MM.1S (cell line): ENCODE data around the gene SLC37A1.
A peak's percentile ranks its signal among the peaks of the same experiment; 100 is the strongest.

Experiments used
- DNase-seq: peaks from one replicate; pipeline ENCODE4 v3.0.0-alpha.2; 2015
- H2AFZ ChIP-seq: fragments of 300-600 bp; sonication (generic); 2 replicates; pipeline ENCODE4 v1.6.0; 2016; ENCODE audit warnings: antibody characterized with exemption, low read length
- H3F3A ChIP-seq: fragments of 300-600 bp; sonication (generic); 2 replicates; pipeline ENCODE4 v1.6.1; 2016; ENCODE audit warnings: mild to moderate bottlenecking, antibody characterized with exemption, low read length, moderate library complexity, mixed read lengths; ENCODE audit not compliant: insufficient read depth
- H3K27ac ChIP-seq: fragments of 300-600 bp; sonication (generic); 2 replicates; pipeline ENCODE4 v1.5.1; 2016; ENCODE audit warnings: mild to moderate bottlenecking, low read length
- H3K27me3 ChIP-seq: fragments of 300-600 bp; sonication (generic); replicated peaks from 2 replicates; pipeline ENCODE4 v1.6.0; 2016; ENCODE audit warnings: low read length; ENCODE audit not compliant: insufficient read depth
- H3K36me3 ChIP-seq: fragments of 300-600 bp; sonication (generic); replicated peaks from 2 replicates; pipeline ENCODE4 v1.6.1; 2016; ENCODE audit warnings: mild to moderate bottlenecking, low read length, mixed read lengths; ENCODE audit not compliant: insufficient read depth
- H3K4me1 ChIP-seq: fragments of 300-600 bp; sonication (generic); 2 replicates; pipeline ENCODE4 v1.6.1; 2016; ENCODE audit warnings: low read length, mixed read lengths
- H3K4me2 ChIP-seq: fragments of 300-600 bp; sonication (generic); 2 replicates; pipeline ENCODE4 v1.6.0; 2016; ENCODE audit warnings: low read depth, low read length
- H3K4me3 ChIP-seq: fragments of 300-600 bp; sonication (generic); 2 replicates; pipeline ENCODE4 v1.5.1; 2016; ENCODE audit warnings: low read length, mixed read lengths
- H3K79me2 ChIP-seq: fragments of 300-600 bp; sonication (generic); 2 replicates; pipeline ENCODE4 v1.6.1; 2016; ENCODE audit warnings: mixed run types, low read length, mixed read lengths
- H3K9ac ChIP-seq: fragments of 300-600 bp; sonication (generic); 2 replicates; pipeline ENCODE4 v1.6.1; 2016; ENCODE audit warnings: low read length, mixed read lengths
- H3K9me2 ChIP-seq: fragments of 300-600 bp; sonication (generic); replicated peaks from 2 replicates; pipeline ENCODE4 v1.6.1; 2016; ENCODE audit warnings: mild to moderate bottlenecking, low read length, mixed read lengths; ENCODE audit not compliant: insufficient read depth
- H3K9me3 ChIP-seq: fragments of 300-600 bp; sonication (generic); replicated peaks from 2 replicates; pipeline ENCODE4 v1.6.1; 2016; ENCODE audit warnings: mild to moderate bottlenecking, low read length, mixed read lengths; ENCODE audit not compliant: insufficient read depth
- H4K20me1 ChIP-seq: fragments of 300-600 bp; sonication (generic); 2 replicates; pipeline ENCODE4 v1.6.1; 2016; ENCODE audit warnings: mild to moderate bottlenecking, low read length, moderate library complexity, mixed read lengths; ENCODE audit not compliant: insufficient read depth
- EZH2 ChIP-seq: fragments of 300-600 bp; sonication (generic); optimal IDR thresholded peaks from 2 replicates; pipeline ENCODE3; 2017; ENCODE audit warnings: low read depth, mild to moderate bottlenecking, antibody characterized with exemption, low read length, mixed read lengths
- EZH2phosphoT487 ChIP-seq: fragments of 300-600 bp; sonication (generic); IDR thresholded peaks from 2 replicates; pipeline ENCODE4 v1.6.1; 2018; ENCODE audit warnings: antibody characterized with exemption, low read length
- TF ChIP-seq, protein P1 (sequence below): fragments of 300-600 bp; sonication (generic); IDR thresholded peaks from 2 replicates; pipeline ENCODE4 v1.5.1; 2016; ENCODE audit warnings: antibody characterized with exemption, low read length, mixed read lengths

SLC37A1 gene

DNA sequence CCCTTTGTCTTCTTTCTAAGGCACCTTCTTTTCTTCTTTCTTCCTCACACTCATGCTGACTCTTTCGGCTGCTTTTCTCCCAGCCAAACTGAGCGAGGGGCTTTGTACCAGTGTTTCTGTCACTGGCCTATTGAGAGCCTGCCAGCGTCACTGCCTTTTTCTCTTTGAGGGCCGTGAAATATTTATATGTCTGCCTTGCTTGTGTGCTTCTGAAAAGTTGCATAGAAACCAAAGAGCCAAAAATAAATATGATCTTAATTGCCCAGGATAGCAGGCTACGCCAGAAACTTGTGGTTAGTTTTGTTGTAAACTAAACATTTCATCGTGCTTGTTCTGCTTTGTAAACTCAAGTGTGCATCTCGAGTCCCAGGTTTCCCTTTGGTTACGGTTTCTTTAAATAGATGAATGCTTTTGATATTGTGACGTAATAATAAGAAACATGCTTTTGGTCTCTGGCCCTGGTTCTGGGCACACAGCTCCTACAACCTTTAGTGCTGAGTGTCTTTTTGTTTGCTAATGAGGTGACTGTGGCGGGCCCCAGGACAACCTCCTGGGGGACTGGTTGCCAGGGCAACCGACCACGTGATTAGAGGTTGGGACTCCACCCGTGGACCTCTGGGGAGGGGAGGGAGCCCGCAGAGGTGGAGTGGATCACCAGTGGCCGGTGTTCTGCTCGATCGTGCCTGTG, 10.8 kb downstream of the SLC37A1 start:
- H3K4me3 ChIP-seq = peak overlapping the region; percentile 53
- H3K27me3 ChIP-seq = peaks cover 28% of the 10 kb centered on the region
- peak overlapping the region; percentile 71 for H3K9ac ChIP-seq
- no peaks in the 10 kb centered on the region for H3K79me2 ChIP-seq
- no peaks in the 10 kb centered on the region for H3K9me3 ChIP-seq
- no peaks in the 10 kb centered on the region for H3K9me2 ChIP-seq
- H2AFZ ChIP-seq = peak overlapping the region; percentile 1
- peak overlapping the region; percentile 80 for H3K4me2 ChIP-seq
- H3K36me3 ChIP-seq = no peaks in the 10 kb centered on the region
- H3K4me1 ChIP-seq = peaks cover 56% of the 10 kb centered on the region
- no peaks in the 10 kb centered on the region for H4K20me1 ChIP-seq
- no peak for TF ChIP-seq EZH2phosphoT487
- TF ChIP-seq, protein P1, sequence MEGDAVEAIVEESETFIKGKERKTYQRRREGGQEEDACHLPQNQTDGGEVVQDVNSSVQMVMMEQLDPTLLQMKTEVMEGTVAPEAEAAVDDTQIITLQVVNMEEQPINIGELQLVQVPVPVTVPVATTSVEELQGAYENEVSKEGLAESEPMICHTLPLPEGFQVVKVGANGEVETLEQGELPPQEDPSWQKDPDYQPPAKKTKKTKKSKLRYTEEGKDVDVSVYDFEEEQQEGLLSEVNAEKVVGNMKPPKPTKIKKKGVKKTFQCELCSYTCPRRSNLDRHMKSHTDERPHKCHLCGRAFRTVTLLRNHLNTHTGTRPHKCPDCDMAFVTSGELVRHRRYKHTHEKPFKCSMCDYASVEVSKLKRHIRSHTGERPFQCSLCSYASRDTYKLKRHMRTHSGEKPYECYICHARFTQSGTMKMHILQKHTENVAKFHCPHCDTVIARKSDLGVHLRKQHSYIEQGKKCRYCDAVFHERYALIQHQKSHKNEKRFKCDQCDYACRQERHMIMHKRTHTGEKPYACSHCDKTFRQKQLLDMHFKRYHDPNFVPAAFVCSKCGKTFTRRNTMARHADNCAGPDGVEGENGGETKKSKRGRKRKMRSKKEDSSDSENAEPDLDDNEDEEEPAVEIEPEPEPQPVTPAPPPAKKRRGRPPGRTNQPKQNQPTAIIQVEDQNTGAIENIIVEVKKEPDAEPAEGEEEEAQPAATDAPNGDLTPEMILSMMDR = no peak
- TF ChIP-seq EZH2 = no peak
- DNase-seq = peak; percentile 91
- H3F3A ChIP-seq = peaks cover 43% of the 10 kb centered on the region
- peak overlapping the region; percentile 87 for H3K27ac ChIP-seq

DNA sequence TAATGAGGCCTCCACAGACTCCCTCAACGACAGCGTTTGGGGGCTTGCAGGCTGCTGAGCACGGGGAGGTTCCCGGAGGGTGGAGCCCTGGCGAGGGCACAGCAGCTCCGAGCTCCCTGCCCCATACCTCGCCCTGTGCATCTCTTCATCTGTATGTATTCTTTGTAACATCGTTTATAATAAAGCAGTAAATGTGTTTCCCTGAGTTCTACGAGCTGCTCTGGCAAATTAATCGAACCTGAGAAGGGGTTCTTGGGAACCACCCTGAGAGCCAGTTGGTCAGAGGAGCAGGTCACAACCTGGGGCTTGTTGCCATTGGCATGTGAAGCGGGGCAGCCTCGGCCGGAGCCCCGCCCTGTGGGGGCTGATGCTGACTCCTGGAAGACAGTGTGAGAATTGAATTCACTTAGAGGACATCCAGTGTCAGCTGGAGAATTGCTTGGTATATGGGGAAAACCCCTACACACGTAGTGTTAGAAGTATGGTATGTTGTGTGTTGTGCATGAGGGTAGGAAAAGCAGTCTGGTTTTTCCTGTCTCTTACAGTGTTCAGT, 11.5 kb downstream of the SLC37A1 start:
- Histone ChIP-seq H4K20me1 (no peaks in the 10 kb centered on the region), H3K4me1 (peaks cover 56% of the 10 kb centered on the region), H3K9me2 (no peaks in the 10 kb centered on the region), H2AFZ (peak overlapping the region; percentile 1), H3K4me3 (peak overlapping the region; percentile 53), H3K27ac (peak overlapping the region; percentile 87), H3F3A (peaks cover 43% of the 10 kb centered on the region), H3K9me3 (no peaks in the 10 kb centered on the region), H3K9ac (peak overlapping the region; percentile 71), H3K79me2 (no peaks in the 10 kb centered on the region), H3K27me3 (peaks cover 29% of the 10 kb centered on the region), H3K4me2 (peak overlapping the region; percentile 80), H3K36me3 (no peaks in the 10 kb centered on the region)
- TF ChIP-seq, protein P1 = no peak
- TF ChIP-seq EZH2phosphoT487 (no peak), EZH2 (no peak)
- peak; percentile 51 for DNase-seq

- TF ChIP-seq EZH2 = no peak
- TF ChIP-seq, protein P1 = no peak
- no peak for TF ChIP-seq EZH2phosphoT487
- H3K9ac ChIP-seq = no peak overlapping the region; the same call in 1 of the 2 replicates
- no peaks in the 10 kb centered on the region for H4K20me1 ChIP-seq
- H3K9me2 ChIP-seq = no peaks in the 10 kb centered on the region
- H3K79me2 ChIP-seq = no peaks in the 10 kb centered on the region
- peaks cover 43% of the 10 kb centered on the region for H3F3A ChIP-seq
- H3K36me3 ChIP-seq = no peaks in the 10 kb centered on the region
- no peak for DNase-seq
- H3K4me2 ChIP-seq = peak overlapping the region; percentile 80; the same call in 1 of the 2 replicates
- H3K4me3 ChIP-seq = no peak overlapping the region
- peaks cover 56% of the 10 kb centered on the region for H3K4me1 ChIP-seq
- peaks cover 24% of the 10 kb centered on the region; the same call in 1 of the 2 replicates for H3K27me3 ChIP-seq
- no peaks in the 10 kb centered on the region for H3K9me3 ChIP-seq
- no peak overlapping the region for H2AFZ ChIP-seq
- peak overlapping the region; percentile 87; the same call in 1 of the 2 replicates for H3K27ac ChIP-seq
These were observed 12.2 kb downstream of the SLC37A1 start for GRCh38 chr21:42525676-42526378.
